ENCODE data around the gene DCDC1.

DNA sequence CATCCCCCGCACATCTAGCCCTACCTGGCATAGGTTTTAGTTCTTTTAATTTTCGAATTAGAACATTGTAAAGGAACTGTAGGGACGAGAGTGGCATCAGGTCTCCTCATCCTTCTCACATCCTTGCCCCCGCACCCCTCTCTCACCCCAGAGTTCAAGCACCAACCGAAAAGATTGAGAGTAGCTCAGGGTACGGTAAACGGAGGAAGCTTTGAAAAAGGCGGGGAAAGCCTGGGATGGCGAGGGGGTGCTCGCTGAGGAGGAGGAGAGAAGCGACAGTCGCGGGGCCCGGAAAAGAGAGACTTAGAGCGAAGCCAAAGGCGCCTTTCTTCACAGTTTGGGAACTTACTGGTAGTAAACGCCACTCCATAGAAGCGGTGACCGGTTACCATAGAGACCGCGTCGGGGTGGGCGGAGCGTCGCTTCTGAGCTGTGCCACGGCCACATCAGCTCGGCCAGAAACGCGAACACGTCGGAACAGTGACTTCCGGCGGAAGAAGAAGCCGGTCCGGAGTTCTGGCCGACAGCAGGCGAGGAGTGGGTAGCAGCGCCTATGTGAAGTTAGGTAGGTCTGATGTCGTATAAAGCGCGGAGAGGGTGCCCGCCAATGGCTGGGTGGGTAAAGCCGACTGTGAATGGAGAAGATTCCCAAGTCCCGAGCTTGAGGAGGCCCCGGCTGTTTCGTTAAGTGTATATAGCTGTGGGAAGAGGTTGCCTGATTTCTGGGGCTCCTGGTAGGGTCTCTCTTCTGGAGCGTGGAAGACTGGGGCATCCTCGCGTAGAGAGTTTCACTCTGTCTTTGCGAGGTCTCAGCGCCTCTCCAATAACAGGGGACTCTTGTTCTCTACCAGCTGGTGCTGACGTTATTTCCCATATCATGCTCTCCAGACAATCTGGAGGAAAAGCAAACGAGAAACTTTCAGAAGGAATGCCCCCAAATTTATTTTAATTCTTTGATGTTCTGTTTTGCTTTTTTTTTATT is at the start of gene DCDC1, which contains the start of gene DNAJC24:
- TF ChIP-seq CTCF (IDR thresholded peaks at IDR 0.05) (no peak), POLR2A (IDR thresholded peaks at IDR 0.05) (no peak)

Measured in lower leg skin (tissue), 3 donors.